Osteocyte (in vitro differentiated cells): ENCODE data around the gene NAALADL2. TPM values are rescaled to one million over a fixed set of nuclear protein-coding genes. Genes with fewer than 3 reads are reported as not detected.

ENCODE experiments used
- DNase-seq: peaks from one replicate; pipeline ENCODE4 v3.0.0; 2021; ENCODE audit warnings: mixed read lengths; ENCODE audit not compliant: unreplicated experiment; ENCODE audit errors: extremely low spot score
- H3K27ac Mint-ChIP-seq: one replicate; pipeline ENCODE4 v1.8.0; 2021; ENCODE audit warnings: mild to moderate bottlenecking, mixed read lengths; ENCODE audit not compliant: unreplicated experiment
- H3K27me3 Mint-ChIP-seq: one replicate; pipeline ENCODE4 v1.8.0; 2021; ENCODE audit warnings: mixed read lengths; ENCODE audit not compliant: unreplicated experiment
- H3K36me3 Mint-ChIP-seq: one replicate; pipeline ENCODE4 v1.8.0; 2021; ENCODE audit warnings: mixed read lengths; ENCODE audit not compliant: unreplicated experiment
- H3K4me1 Mint-ChIP-seq: one replicate; pipeline ENCODE4 v1.8.0; 2021; ENCODE audit warnings: mixed read lengths; ENCODE audit not compliant: unreplicated experiment
- H3K4me3 Mint-ChIP-seq: one replicate; pipeline ENCODE4 v1.8.0; 2021; ENCODE audit warnings: mild to moderate bottlenecking, moderate library complexity, mixed read lengths; ENCODE audit not compliant: unreplicated experiment
- H3K9me3 Mint-ChIP-seq: one replicate; pipeline ENCODE4 v1.8.0; 2021; ENCODE audit warnings: mixed read lengths; ENCODE audit not compliant: unreplicated experiment
- total RNA-seq: library from RNA; stranded (reverse); gene quantifications from 2 replicates; pipeline ENCODE4 v1.2.1, GENCODE V29; 2021
- TF ChIP-seq, protein P1 (sequence below): fragments of 200-600 bp; sonication (generic); IDR thresholded peaks from 2 replicates; pipeline ENCODE4 v1.5.0; 2021; ENCODE audit warnings: antibody characterized with exemption, mild to moderate bottlenecking, moderate library complexity

Gene NAALADL2
- total RNA-seq, 1 donor from 2014 or later = 16.1 TPM

DNA sequence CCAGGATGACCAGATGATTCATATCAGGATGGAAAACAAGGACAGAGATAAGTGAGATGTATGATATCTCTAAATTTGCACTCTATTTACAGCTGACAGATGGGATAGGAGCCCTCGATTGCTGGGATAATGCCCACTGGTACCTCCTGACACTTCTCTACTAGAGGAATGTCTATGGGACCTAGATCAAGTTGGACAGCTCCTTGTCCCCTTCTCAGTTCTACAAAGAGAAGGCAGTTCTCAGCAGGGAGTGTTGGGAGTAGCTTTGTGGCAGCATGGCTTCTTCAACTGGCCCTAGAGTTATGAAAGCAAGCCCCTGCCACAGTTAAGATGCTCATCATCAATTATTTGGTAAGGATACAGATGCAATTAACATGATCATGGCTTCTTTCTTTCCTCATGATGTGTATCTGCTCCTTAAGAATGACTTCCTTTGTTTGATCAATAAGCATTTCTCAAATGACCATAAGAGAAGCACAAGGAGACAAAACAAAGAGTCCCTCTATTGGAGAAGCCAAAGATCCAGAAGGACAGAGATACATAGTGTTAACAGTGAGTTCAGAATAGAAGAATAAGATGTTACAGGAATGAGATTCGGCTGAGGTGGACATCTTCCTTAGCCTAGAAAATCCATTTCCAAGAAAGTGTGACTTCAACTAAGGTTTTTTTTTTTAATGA is 481.3 kb downstream of the NAALADL2 start:
- Mint-ChIP-seq H3K27ac (no peak overlapping the region), H3K27me3 (no peaks in the 10 kb centered on the region), H3K36me3 (no peaks in the 10 kb centered on the region), H3K4me3 (no peak overlapping the region), H3K4me1 (peaks cover 15% of the 10 kb centered on the region), H3K9me3 (no peaks in the 10 kb centered on the region)
- TF ChIP-seq, protein P1, sequence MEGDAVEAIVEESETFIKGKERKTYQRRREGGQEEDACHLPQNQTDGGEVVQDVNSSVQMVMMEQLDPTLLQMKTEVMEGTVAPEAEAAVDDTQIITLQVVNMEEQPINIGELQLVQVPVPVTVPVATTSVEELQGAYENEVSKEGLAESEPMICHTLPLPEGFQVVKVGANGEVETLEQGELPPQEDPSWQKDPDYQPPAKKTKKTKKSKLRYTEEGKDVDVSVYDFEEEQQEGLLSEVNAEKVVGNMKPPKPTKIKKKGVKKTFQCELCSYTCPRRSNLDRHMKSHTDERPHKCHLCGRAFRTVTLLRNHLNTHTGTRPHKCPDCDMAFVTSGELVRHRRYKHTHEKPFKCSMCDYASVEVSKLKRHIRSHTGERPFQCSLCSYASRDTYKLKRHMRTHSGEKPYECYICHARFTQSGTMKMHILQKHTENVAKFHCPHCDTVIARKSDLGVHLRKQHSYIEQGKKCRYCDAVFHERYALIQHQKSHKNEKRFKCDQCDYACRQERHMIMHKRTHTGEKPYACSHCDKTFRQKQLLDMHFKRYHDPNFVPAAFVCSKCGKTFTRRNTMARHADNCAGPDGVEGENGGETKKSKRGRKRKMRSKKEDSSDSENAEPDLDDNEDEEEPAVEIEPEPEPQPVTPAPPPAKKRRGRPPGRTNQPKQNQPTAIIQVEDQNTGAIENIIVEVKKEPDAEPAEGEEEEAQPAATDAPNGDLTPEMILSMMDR = no peak
- DNase-seq = no peak

DNA sequence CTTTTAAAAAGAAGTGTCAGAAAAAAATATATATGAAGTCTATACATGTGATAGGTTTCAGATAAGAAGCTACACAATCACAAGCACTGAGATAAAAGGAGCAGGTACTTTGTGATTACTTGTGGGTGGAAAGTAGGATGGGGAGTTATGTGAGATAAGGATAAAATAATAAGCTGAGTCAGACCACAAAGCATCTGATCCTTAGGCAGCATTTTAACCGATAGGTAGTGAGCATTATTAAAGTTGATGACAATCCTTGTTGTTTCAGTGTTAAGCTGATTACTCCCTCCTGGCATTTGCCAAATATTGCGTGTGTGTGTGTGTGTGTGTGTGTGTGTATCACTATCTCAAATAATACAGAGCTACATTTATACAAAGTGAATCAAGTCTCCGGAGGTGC is 483.1 kb downstream of the NAALADL2 start:
- no peak overlapping the region for H3K27ac Mint-ChIP-seq
- DNase-seq = no peak
- TF ChIP-seq, protein P1 = no peak
- no peaks in the 10 kb centered on the region for H3K9me3 Mint-ChIP-seq
- H3K4me3 Mint-ChIP-seq = no peak overlapping the region
- no peaks in the 10 kb centered on the region for H3K27me3 Mint-ChIP-seq
- peaks cover 17% of the 10 kb centered on the region for H3K4me1 Mint-ChIP-seq
- no peaks in the 10 kb centered on the region for H3K36me3 Mint-ChIP-seq

DNA sequence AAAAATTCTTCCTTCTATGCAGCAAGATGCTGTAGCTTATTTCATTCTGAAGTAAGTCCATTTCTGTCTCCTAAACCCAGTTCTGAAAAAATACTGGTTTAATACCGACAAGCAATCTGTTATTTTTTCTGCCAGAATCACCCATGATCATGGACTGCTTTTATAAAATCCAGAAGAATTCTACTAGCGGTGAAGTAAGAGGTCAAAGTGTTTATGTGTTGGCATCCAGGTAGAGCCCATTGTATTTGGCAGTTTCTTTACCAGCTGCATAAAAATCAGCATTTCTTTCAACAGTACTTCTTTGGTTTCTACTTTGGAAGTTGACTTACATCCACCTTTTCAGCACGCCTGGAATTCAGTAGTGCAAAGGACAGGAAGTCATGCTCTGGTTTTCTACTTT is 484.8 kb downstream of the NAALADL2 start:
- peaks cover 16% of the 10 kb centered on the region for H3K4me1 Mint-ChIP-seq
- no peaks in the 10 kb centered on the region for H3K27me3 Mint-ChIP-seq
- TF ChIP-seq, protein P1 = no peak
- no peaks in the 10 kb centered on the region for H3K36me3 Mint-ChIP-seq
- DNase-seq = no peak
- H3K9me3 Mint-ChIP-seq = no peaks in the 10 kb centered on the region
- H3K4me3 Mint-ChIP-seq = no peak overlapping the region
- H3K27ac Mint-ChIP-seq = no peak overlapping the region

DNA sequence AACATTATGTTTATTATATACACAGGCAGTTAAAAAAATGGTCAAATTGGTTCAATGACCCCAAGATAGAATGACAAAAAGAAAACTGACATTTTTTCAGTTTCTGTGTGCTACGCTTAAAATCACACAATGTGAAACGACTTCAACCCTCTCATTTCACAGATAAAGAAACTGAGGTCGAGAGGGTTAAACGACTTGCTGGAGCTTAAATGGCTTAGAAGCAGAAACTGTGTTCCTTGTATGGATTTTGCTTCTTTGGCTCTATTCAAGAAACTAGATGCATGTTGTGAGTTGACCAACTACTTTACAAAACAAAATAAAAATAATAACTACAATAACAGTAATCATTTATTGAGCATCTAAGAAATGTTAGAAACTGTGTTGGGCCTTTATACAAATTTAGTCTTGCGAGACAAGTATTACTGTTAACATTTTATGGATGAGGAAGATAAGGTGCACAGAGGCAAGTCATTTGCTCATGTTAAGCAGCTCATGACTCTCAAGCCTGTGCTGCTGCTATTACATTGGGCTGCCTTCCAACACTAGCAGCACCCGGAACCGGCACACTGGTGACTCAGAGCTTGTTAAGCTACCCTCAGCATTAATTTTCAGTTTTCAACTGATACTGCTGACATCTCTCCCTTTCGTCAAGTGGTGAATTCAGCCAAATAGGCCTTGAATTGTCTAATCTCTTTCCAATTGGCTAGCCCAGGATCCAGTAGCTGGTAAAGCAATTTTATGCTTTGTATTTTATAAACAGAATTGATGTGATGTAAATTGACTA is 487.6 kb downstream of the NAALADL2 start:
- H3K9me3 Mint-ChIP-seq = no peaks in the 10 kb centered on the region
- H3K4me1 Mint-ChIP-seq = peaks cover 11% of the 10 kb centered on the region
- TF ChIP-seq, protein P1 = no peak
- DNase-seq = no peak
- H3K27me3 Mint-ChIP-seq = no peaks in the 10 kb centered on the region
- H3K27ac Mint-ChIP-seq = peak overlapping the region; percentile 40
- no peak overlapping the region for H3K4me3 Mint-ChIP-seq
- H3K36me3 Mint-ChIP-seq = no peaks in the 10 kb centered on the region

DNA sequence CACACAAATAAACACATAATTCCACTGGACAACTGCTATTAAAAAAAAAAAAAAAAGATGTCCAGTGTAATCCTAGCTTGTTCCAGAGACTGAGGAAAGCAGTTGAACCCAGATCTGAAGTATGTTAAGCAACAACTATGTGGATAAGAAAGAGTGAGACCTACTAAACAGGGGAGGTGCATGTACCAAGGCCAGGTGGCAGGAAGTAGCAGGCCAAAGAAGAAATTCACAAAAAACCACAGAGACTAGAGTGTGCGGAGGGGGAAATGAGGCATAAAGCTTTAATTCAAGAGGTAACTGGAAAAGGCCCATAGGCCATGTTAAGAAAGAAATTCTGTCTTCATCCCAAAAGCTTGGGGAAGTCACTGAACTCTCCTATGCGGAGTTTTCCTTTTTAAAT is 490.0 kb downstream of the NAALADL2 start:
- Mint-ChIP-seq H3K4me3 (no peak overlapping the region), H3K36me3 (no peaks in the 10 kb centered on the region), H3K27me3 (no peaks in the 10 kb centered on the region), H3K4me1 (peaks cover 11% of the 10 kb centered on the region), H3K9me3 (no peaks in the 10 kb centered on the region), H3K27ac (no peak overlapping the region)
- TF ChIP-seq, protein P1 = no peak
- no peak for DNase-seq
